Measurements from ENCODE around the gene TNIK.

TNIK gene

DNA sequence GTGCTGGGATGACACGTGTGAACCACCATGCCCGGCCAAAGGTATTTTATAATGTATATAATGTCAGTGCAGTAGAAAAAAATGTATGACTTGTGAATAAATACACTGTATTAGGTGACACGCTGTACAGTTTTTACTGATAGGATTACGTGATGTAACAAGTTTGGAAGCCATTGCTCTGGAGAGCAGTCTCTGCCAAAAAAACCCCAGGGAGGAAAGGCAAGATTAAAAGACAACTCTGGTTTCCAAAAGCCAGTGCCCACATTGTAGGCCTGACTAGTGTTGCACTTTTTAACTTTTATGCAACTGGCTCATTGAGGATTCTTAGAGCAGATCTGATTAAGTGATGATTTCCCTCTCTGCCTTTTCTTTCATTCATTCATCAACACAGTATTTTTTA, 371.7 kb downstream of the TNIK start:
- no peak for DNase-seq (ENCODE audit: low read depth)

DNA sequence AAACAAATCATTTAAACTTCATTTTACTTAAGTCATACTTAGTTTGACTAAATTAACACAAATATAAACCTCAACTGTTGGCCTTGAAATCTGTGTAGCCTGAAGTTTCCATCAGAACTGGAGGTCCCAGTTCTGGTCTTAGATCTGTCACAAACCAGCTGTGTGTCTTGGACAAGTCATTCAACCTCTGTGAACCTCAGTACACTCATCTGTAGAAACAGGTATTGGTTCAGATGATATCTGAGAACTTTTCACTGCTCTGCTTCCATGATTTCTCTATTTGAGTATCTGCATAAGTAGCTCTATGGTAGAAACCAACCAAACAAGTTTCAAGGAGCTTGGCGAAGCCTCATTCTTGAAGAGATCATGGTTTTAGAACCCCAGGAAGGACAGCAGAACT, 373.3 kb downstream of the TNIK start:
- no peak for DNase-seq (ENCODE audit: low read depth)

DNA sequence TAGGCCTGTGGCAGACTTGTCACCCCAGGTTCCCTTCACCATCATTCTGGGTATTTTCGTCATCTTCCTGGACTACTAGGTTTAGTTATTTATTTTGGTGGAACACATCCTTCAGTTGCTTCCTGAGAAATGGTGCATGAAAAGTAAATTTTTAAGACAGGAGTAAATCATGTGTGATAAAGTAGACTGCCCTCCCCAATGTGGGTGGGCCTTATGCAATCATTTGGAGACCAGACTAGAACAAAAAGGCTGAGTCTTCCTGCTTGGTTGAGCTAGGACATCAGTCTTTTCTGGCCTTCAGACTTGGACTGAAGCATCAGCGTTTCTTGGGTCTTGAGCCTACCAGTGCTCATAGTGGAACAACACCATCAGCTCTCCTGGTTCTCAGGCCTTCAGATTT, 382.9 kb downstream of the TNIK start:
- DNase-seq (ENCODE audit: low read depth), result no peak

DNA sequence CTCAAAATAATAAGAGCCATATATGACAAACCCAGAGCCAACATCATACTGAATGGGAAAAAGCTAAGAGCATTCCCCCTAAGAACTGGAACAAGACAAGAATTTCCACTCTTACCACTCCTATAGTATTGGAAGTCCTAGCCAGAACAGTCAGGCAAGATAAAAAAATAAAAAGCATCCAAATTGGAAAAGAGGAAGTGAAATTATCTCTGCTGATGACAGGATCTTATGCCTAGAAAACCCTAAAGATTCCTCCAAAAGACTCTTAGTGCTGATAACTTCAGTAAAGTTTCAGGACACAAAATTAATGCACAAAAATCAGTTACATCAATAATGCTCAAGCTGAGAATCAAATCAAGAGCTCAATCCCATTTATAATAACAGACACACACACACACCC, 387.8 kb downstream of the TNIK start:
- no peak for DNase-seq (ENCODE audit: low read depth)

DNA sequence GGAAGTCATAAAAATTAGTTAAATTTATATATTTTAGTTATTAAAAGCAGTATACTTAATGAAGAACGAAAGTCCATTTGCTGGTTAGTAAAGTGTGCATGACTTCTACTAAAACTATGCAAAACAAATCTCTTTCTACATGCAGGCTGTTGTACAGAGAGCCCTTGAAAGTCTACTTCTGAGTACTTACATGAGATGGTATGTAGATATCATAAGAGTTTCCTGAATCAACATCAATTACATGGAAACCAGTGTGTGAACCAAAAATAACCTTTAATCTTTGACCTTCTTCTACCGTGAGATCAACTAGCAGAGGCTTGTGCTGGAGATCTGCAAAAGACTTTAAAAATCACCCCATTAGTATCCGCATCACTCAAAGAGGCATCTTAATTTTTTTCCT, 391.5 kb downstream of the TNIK start:
- no peak for DNase-seq (ENCODE audit: low read depth)

DNA sequence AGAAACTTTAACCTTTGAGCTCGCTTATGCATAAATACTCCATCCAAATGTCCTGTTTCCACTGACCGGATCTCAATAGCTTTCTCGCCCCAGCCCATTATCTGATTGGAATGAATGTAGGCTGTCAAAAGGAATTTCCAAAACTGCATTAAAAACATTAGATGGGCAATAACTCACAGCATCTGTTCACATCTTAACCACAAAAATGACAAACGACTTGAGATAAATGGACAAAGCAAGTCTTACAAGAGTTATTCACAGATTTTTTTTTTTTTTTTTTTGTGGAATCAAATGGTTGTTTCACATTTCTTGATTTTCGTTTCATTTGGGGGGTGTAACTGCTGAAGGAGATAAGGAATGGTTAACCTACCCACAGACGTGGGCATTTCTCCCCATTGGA, 394.0 kb downstream of the TNIK start:
- DNase-seq (ENCODE audit: low read depth), result no peak

DNA sequence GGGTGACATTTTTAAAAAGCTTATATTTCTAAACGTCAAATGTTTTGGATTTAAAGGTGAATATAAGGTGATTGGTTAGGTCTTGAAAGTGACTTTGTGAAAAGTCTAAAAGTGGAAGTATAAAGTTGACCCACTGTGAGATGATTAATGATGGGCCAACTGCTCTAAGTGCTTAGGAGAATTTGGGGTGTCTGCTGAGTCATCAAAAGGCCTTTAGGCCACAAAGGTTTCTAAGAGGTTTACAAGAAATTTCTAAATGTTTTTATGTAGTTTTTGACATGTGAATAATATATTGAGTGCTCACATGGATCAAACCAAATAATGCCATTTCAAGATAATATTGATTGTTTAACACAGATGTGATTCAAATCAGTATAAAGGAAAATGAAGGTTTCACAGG, 394.5 kb downstream of the TNIK start:
- no peak for DNase-seq (ENCODE audit: low read depth)

DNA sequence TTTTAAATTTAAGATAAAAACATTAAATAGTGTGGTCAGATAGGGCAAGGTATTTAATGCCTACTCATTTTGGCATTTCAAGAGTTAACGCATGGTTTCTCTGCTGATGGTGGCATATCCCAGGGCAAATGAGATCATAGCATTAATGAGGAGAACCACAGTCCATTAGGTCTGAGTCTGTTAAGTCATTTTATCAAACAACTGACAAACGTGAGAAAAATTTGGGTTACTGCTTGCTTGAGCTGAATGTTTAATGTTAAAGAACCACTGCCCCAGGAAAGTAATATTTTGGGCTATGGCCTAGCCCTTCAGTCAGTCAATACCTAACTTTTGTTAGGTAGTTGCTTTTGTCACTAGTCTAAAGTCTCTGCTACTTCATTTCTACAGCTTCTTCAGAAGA, 395.7 kb downstream of the TNIK start:
- DNase-seq (ENCODE audit: low read depth), result no peak

DNA sequence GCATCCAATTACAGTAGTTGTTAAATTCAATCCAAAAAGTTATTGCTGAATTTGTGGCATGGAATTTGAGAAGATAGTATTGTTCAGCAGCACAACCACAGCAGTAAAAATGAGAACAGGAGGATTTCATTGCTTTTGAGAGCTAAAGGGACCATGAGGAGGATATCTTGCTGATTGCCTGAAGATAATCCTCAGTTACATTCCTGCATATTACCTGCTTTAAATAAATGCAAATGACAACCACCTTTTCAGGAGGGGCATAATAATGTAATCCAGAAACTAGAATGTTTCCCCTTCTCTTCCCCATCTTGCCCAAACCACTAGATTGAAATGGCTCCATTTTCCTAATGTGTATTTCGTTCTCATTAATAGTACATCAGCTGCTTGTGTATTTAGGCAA, 398.5 kb downstream of the TNIK start:
- DNase-seq (ENCODE audit: low read depth), result no peak

DNA sequence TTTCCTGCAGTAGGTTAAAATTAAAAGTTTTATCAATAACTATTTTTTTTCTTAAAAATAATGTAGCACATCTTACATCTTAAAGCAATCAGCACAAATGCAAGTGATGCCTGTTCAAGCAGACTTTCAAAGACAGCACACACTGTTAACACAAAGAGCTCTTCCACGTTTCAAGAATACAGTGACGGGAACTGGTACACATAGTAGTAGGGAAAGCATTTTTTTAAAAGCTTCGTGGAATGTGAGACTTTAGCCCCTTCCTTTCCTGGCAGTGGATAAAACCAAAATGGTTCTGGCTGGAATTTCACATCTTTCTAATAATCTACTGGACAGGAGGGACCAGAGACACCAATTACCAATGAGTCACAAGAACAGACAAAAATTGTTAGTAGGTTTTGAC, 400.2 kb downstream of the TNIK start:
- DNase-seq (ENCODE audit: low read depth), result no peak

DNA sequence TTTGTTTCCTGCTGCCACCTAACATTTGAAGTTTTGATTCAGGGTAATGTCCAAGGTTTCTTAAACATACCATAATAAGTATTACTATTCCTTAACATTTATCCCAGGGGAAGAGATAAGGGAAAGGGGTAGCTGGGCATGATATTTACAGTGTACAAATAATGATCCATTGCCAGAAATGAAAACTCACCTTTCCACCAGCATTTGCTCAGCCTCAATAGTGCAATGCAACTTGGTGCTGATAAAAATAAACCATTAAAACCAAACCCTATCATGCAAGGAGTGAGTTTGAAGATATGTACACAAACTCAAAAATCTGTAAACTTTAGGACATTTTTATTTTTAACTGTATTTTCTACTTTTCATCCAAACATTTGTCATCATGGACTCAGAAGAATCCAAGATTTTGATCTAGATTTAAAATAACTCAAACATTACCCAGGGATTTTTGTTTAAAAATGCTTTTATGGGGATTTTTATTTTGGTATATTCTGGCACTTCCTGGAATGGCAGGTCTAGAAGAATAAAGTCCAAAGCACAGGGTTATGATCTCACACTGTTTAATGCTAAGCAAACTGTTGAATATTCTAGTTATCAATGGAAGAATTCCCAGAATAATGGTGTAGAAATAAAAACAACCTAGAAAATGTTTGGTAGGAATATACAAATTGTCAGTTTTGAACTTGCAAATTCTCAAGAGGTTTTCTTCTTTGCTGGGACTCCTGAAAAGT, 401.2 kb downstream of the TNIK start:
- no peak for DNase-seq (ENCODE audit: low read depth)

DNA sequence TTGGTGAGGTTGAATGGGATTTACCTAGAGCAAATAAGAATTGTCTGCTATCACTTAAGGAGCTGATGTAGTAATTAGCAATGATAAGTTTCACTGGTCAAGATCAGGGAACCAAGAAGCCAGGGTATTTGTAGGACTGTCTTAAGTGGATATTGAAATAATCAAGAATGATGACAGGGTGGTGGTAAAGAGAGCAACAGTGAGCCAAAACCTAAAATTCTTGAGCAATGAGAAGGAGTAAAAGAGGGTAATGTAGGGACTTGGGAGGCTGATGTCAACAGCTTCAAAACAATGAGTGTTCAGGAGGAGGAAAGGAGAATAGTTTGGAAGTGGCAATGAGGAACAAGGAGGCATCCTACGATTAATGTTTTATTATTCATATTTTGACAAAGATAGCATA, 402.1 kb downstream of the TNIK start:
- DNase-seq (ENCODE audit: low read depth), result no peak

DNA sequence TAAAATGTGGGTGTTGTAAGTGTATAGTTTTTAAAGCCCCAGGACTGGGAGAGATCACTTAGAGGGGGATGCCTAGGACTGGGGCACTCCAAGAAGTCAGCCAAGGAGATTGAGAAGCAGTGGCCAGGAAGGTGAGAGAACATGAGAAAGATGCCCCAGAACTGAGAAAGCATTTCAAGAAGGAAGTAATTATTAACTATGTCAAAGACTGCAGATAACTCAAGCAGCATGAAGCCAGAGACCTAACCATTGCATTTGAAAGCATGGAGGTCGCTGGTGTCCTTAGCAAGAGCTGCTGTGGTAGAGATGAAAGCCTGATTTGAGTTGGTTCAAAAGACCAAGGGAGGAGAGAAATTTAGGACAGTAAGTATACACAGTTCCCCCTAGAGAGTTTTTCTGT, 403.1 kb downstream of the TNIK start:
- no peak for DNase-seq (ENCODE audit: low read depth)

DNA sequence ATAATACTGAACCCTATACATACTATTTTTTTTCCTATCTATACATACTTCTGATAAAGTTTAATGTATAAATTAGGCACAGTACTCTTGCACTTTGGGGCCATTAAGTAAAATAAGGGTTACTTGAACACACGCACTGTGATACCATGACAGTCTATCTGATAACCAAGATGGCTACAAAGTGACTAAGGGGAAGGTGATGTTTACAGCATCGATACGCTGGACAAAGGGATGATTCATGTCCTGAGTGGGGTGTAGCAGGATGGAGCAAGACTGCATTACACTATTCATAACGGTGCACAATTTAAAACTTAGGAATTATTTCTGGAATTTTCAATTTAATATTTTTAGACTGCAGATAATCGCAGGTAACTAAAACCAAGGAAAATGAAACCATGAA, 403.7 kb downstream of the TNIK start:
- DNase-seq (ENCODE audit: low read depth), result no peak

DNA sequence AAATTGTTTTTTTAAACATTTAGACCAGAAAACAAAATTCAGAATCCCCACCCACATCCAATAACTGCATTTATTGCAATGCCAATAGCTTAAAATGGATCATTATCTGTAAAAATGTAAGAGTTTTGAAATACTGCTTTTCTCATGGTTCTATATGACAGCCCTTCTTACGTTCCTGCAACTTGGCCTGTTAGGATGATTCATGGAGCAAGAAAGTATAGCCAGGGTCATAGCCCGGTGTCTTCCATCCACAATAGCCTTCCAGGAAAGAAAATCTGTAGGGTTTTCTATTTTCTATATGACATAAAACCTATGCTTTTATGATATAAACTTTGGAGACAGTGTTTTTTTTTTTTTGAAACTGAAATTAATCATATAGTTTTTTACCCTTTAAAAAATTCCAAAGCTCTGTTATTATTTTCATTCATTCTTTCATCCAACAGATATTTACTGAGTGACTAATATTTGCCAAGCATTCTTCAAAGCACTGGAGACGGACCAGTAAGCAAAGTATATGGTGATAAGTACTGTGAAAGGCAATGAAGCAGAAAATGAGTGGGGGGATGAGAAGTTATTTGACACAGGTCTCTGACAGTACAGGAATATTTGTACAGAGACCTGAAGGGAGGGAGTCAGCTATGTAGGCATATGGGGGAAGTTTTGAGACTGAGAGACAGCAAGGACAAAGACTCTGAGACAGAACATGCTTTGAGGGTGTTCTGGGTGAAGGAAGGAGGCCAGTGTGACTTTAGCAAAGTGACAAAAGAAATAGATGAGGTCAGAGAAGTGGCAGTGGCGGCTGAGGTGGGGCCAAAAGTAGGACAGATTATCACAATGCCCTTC, 404.6 kb downstream of the TNIK start:
- DNase-seq (ENCODE audit: low read depth), result no peak

DNA sequence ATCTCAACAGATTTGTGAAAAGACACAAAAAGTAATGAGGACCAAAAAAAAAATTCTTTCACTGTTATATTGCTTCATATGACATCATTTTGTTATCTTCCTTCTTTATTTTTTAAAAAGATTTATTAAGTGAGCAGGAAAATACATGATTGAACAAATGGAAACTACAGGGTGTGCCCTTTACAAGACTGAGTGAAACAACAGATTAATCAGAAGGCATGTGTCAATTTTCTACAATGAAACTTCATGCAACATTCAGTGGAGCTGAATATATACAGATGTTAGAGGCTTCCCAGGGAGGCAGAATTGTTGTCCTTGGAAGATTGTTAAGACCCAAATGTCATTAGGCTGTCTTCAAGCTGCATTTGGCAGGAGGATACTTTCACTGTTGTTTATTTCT, 405.3 kb downstream of the TNIK start:
- DNase-seq (ENCODE audit: low read depth), result no peak

DNA sequence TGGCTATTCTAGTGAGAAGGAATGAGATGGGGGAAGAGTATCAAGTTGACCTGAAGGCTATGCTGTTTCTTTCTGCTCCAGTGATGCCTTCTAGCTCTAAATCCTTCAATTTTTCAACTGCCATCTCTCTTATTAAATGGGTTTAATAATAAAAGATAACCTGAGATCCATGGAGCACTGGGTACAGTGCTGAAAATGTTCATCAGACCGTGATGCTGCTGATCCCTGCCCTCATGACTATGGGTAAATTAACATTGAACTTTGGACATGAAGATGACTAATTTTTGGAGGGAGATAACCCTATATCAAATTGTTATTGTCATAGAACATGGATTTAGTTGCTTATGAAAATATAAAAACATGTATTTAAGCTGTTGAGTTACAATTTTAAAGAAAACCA, 406.0 kb downstream of the TNIK start:
- DNase-seq (ENCODE audit: low read depth), result no peak

DNA sequence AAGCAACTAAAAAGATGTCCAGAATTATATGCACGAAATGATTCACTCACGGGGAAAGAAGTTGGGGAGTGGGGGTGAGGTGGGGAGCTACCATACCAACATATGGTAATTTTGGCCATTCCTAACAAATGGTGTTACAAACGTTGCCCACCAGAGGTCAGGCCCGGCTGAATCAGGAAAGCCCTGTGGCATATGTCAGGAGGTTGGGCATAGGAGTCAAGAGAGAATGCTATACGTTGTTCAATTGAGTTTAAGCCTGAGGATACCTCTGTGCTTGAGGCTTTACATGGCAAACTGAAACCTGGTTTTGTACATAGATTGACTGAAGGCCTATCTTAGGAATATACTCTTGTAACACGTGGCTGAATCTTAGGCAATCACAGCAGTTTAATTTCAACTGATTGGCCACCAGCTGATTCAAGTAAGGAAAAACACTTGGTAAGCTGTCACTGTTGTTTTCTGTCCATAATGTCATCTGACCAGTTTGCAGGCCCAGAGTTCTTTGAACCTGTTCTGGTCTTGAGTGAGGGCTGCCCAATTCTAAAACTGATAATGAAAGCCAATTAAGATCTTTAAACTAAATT, 410.3 kb downstream of the TNIK start:
- no peak for DNase-seq (ENCODE audit: low read depth)

DNA sequence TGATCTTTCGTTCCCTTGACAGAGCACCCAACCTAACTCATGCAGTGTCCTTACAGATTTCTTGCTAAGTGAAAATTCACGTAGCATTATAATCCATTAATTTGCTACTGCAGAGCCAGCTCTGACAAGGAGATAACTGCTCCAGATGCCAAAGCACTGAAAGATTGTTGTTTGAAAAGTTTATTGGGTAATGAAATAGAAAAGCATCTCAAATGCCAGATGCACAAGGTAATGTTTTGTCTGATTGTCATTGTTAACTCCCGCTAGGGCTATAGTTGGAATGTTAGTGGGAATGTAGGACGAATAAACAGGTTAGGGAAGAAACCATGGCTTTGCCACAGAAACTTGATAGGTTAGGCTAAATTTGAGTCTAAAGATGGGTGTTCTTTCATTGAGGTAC, 413.4 kb downstream of the TNIK start:
- DNase-seq (ENCODE audit: low read depth), result no peak

DNA sequence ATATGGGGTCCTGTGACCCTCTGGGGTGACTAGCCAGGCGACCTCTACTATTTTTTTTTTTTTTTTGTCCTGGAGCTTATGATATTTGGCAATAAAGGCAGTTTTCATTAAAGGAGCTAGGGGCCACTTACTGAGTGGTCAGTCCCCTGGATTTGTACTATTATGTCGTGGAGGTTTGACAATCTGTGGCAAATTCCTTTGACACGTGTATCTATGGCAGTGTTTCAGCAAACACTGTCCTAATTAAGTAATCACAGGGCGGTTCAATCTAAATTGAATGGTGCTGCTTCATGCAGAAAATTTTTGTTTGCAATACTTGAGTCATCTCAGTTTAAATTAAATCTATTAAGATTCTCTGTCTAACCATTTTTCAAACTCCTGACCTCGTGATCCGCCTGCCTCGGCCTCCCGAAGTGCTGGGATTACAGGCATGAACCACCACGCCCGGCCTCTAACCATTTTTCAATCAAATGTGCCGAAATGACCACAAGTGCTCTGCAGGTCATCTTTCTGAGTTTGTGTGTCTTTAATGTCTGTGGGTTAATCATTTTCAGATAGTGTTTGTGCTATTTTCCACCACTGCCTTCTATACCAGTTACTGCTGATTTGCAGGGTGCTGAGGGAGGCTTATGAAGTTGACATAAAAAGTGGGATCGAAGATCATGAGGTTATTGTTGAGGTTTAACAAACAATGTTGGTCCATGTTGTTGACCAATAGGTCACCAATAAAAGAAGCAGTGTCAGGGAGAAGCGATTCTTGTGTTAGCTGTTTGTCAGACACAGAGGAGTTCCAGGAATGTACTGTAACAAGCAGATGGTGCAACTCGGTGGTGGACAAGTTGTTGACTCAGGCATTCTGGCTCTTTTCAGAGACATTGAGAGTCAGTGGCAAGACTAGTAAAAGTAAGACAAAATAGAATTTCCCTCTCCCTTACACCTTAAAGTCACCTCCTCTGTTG, 415.1 kb downstream of the TNIK start:
- DNase-seq (ENCODE audit: low read depth), result no peak

DNA sequence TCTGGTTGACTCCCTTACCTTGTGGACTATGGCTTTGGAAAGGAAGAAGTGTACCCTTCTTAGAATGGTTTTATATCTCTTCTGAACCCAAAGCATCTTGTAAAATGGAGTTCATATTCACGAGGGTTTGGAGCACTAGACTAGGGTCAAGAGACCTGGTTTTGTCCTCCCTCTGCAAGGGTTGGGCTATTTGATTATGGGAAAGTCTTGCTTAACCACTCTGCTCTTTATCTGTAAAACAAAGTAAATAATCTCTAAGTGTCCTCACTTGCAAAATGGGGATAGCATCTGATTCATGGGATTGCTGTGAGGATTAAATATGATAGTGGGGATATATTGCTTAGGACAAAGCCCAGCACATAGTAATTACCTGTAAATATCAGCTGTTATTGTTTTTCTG, 415.8 kb downstream of the TNIK start:
- DNase-seq (ENCODE audit: low read depth), result no peak

DNA sequence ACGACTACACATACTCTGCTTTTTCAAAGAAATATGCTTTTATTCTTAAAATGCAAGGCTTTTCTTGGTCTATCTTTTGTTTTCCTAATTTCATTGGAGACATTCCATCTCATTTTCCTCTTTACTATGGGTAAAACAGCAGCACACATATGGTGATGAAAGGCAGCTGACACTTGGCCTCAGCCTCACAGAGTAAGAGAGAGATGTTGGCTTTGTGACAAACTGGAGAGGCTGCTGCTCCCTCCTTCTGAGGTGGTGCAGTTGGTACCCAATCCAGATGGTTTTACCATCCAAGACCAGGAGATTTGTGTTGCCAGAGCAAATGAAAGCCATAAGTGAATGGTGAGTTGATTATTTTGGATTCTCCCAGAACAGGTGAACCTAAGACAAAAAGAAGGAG, 420.5 kb downstream of the TNIK start:
- no peak for DNase-seq (ENCODE audit: low read depth)
